ENCODE results near the gene ATP2A2. TPM values are rescaled to one million over a fixed set of nuclear protein-coding genes. Genes with fewer than 3 reads are reported as not detected.
A peak's percentile ranks its signal among the peaks of the same experiment; 100 is the strongest.

Gene ATP2A2
- total RNA-seq, 1 donor from 2014 or later = 99.5 TPM

DNA sequence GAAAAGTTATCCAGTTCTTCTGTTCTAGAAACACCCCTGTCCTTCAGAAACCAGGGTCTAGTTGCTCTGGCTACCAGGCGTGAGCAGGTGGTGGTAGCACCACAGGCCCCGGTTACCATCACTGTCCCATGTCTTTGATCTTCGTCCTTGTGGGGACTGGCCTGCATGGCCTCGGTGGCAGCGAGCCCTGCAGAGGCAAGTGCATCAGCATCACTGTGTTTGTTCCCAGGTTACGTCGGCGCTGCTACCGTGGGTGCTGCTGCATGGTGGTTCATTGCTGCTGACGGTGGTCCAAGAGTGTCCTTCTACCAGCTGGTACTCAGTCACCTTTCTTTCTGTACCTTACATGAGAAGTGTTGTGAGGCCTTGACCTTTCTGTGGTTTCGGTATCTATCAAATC is 63.6 kb downstream of the ATP2A2 start:
- Histone ChIP-seq H3K36me3 (peaks cover 37% of the 10 kb centered on the region), H3K27ac (no peak overlapping the region), H3F3A (ENCODE audit: low read depth) (peaks cover 12% of the 10 kb centered on the region), H3K4me1 (no peaks in the 10 kb centered on the region), H3K4me2 (no peak overlapping the region), H3K9me3 (ENCODE audit: low read depth) (no peaks in the 10 kb centered on the region), H3K4me3 (no peak overlapping the region), H3K27me3 (no peaks in the 10 kb centered on the region), H4K20me1 (ENCODE audit: low read depth) (no peaks in the 10 kb centered on the region), H2AFZ (replicated peaks) (no peak overlapping the region), H3K79me2 (ENCODE audit: low read depth) (no peaks in the 10 kb centered on the region), H3K9ac (no peak overlapping the region)
- Mint-ChIP-seq H3K36me3 (peaks cover 63% of the 10 kb centered on the region), H3K4me1 (no peaks in the 10 kb centered on the region), H3K27ac (peak overlapping the region; percentile 50), H3K9me3 (no peaks in the 10 kb centered on the region), H3K4me3 (no peak overlapping the region), H3K27me3 (ENCODE audit: insufficient read depth, low read depth) (peaks cover 5% of the 10 kb centered on the region)
- DNase-seq (ENCODE audit: low spot score) = no peak
- no peak for TF ChIP-seq EZH2 (IDR thresholded peaks at IDR 0.05)
- TF ChIP-seq, protein P1, sequence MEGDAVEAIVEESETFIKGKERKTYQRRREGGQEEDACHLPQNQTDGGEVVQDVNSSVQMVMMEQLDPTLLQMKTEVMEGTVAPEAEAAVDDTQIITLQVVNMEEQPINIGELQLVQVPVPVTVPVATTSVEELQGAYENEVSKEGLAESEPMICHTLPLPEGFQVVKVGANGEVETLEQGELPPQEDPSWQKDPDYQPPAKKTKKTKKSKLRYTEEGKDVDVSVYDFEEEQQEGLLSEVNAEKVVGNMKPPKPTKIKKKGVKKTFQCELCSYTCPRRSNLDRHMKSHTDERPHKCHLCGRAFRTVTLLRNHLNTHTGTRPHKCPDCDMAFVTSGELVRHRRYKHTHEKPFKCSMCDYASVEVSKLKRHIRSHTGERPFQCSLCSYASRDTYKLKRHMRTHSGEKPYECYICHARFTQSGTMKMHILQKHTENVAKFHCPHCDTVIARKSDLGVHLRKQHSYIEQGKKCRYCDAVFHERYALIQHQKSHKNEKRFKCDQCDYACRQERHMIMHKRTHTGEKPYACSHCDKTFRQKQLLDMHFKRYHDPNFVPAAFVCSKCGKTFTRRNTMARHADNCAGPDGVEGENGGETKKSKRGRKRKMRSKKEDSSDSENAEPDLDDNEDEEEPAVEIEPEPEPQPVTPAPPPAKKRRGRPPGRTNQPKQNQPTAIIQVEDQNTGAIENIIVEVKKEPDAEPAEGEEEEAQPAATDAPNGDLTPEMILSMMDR (IDR thresholded peaks at IDR 0.05) = no peak
- TF ChIP-seq EZH2phosphoT487 (IDR thresholded peaks at IDR 0.05) = no peak

- Mint-ChIP-seq H3K9me3 (no peaks in the 10 kb centered on the region), H3K27ac (no peak overlapping the region), H3K27me3 (ENCODE audit: insufficient read depth, low read depth) (peaks cover 5% of the 10 kb centered on the region), H3K4me1 (no peaks in the 10 kb centered on the region), H3K4me3 (no peak overlapping the region), H3K36me3 (peaks cover 63% of the 10 kb centered on the region)
- H3K4me2 ChIP-seq = no peak overlapping the region
- H3K27ac ChIP-seq = no peak overlapping the region
- TF ChIP-seq EZH2 (IDR thresholded peaks at IDR 0.05) = no peak
- TF ChIP-seq, protein P1 (IDR thresholded peaks at IDR 0.05) = no peak
- H3K9ac ChIP-seq = no peak overlapping the region
- H3K79me2 ChIP-seq (ENCODE audit: low read depth) = no peaks in the 10 kb centered on the region
- no peaks in the 10 kb centered on the region for H3K9me3 ChIP-seq (ENCODE audit: low read depth)
- no peak overlapping the region for H2AFZ ChIP-seq (replicated peaks)
- H4K20me1 ChIP-seq (ENCODE audit: low read depth) = no peaks in the 10 kb centered on the region
- H3K4me1 ChIP-seq = no peaks in the 10 kb centered on the region
- no peaks in the 10 kb centered on the region for H3K27me3 ChIP-seq
- DNase-seq (ENCODE audit: low spot score) = no peak
- H3K36me3 ChIP-seq = peaks cover 37% of the 10 kb centered on the region
- no peak overlapping the region for H3K4me3 ChIP-seq
- peaks cover 16% of the 10 kb centered on the region for H3F3A ChIP-seq (ENCODE audit: low read depth)
These were observed 64.2 kb downstream of the ATP2A2 start for GRCh38 chr12:110345176-110345661.

DNA sequence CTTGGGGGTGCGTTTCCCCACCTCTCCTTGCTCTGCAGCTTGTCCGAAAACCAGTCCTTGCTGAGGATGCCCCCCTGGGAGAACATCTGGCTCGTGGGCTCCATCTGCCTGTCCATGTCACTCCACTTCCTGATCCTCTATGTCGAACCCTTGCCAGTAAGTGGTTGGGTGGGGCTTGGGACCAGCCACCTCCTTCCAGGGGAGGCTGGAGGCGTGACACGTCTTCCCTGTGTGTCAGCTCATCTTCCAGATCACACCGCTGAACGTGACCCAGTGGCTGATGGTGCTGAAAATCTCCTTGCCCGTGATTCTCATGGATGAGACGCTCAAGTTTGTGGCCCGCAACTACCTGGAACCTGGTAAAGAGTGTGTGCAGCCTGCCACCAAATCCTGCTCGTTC is 64.9 kb downstream of the ATP2A2 start:
- Histone ChIP-seq H3K4me3 (no peak overlapping the region), H3K27me3 (no peaks in the 10 kb centered on the region), H3K36me3 (peaks cover 40% of the 10 kb centered on the region), H3F3A (ENCODE audit: low read depth) (peaks cover 23% of the 10 kb centered on the region), H3K4me2 (no peak overlapping the region), H3K4me1 (no peaks in the 10 kb centered on the region), H4K20me1 (ENCODE audit: low read depth) (no peaks in the 10 kb centered on the region), H3K79me2 (ENCODE audit: low read depth) (no peaks in the 10 kb centered on the region), H3K27ac (no peak overlapping the region), H3K9me3 (ENCODE audit: low read depth) (no peaks in the 10 kb centered on the region), H3K9ac (no peak overlapping the region), H2AFZ (replicated peaks) (no peak overlapping the region)
- Mint-ChIP-seq H3K27ac (no peak overlapping the region), H3K36me3 (peaks cover 59% of the 10 kb centered on the region), H3K4me3 (no peak overlapping the region), H3K9me3 (no peaks in the 10 kb centered on the region), H3K27me3 (ENCODE audit: insufficient read depth, low read depth) (peaks cover 5% of the 10 kb centered on the region), H3K4me1 (no peaks in the 10 kb centered on the region)
- no peak for DNase-seq (ENCODE audit: low spot score)
- TF ChIP-seq, protein P1 (IDR thresholded peaks at IDR 0.05) = no peak
- TF ChIP-seq EZH2 (IDR thresholded peaks at IDR 0.05) = no peak
- no peak for TF ChIP-seq EZH2phosphoT487 (IDR thresholded peaks at IDR 0.05)

All from neural progenitor cell (in vitro differentiated cells).